Midbrain (tissue), 1 donor: Measurements from ENCODE around the gene GSTO2.
A peak's percentile ranks its signal among the peaks of the same experiment; 100 is the strongest.

Source experiments
- DNase-seq: peaks from one replicate; lab custom pipeline; 2025; lab: John Stamatoyannopoulos, UW

Gene GSTO2

DNA sequence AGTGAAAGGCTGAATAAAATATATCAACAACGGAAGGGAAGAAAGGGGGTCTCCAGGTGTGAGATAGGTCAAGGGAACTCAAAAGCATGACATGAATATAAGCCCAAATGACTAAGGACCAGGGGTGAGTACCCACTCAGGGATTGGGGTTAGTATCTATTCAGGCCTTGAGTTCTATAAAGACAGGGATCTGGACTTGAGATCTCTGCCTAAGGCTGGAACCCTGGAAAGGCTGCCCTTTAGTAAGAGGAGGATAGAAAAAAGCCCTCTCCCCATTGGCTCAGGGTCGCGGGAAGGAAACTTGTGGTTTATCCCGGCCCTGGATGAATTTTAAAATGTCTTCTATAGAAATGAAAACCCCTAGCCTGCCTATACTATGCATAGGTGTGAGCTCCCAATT lies 71.7 kb downstream of the GSTO2 start:
- DNase-seq = no peak

- no peak for DNase-seq
Observed at GRCh38 chr10:104342941-104343411, 74.0 kb downstream of the GSTO2 start.

GRCh38 chr10:104344219-104344618 lies 75.2 kb downstream of the GSTO2 start:
- DNase-seq = no peak

- no peak for DNase-seq
Observed at GRCh38 chr10:104345515-104345914, 76.5 kb downstream of the GSTO2 start.

DNA sequence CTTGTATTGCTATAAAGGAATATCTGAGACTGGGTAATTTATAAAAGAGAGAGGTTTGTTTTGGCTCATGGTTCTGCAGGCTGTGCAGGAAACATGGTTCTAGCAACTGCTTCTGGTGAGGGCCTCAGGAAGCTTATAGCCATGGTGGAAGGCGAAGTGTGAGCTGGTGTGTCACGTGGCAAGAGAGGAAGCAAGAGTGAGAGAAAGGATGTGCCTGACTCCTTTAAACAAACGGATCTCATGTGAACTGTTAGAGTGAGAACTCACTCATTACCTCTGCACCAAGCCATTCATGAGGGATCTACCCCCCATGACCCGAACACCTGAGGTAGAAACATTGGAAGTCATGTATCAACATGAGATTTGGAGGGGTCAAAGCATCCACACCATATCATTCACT lies 77.0 kb downstream of the GSTO2 start:
- no peak for DNase-seq

DNA sequence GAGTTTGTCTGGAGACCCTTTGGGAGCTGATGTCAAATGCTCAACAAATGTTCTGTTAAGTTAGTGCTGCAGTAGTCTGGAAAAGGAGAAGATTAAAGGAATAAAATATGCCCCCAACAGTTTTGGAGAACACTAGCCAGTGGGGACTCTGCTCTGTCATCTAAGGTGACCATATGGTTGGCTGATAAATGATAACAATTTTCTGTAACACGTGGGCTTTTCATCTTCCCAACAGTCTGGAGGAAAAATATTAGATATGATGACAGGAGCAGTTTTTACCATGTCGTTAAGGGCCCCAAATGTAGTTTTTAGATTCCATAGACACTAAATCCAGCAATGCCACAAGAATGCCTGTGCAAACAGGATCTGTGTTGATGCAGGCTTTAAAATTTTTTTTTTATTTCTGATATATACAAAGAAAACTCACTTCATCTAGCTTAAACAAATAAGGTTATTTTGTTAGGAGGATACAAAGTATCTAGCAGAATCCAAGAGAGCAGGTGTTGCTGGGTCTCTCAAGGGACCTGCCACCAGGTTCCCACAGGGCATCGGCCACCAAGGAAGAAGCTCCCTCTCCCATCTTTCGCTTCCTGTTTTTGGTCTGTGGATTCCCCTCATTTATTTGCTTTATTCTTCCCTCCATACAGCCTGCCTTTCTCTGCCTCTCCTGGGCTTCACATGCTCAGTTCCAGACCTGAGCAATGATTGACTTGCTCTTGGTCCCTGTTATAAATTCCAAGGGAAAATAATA lies 78.5 kb downstream of the GSTO2 start:
- DNase-seq = no peak

DNA sequence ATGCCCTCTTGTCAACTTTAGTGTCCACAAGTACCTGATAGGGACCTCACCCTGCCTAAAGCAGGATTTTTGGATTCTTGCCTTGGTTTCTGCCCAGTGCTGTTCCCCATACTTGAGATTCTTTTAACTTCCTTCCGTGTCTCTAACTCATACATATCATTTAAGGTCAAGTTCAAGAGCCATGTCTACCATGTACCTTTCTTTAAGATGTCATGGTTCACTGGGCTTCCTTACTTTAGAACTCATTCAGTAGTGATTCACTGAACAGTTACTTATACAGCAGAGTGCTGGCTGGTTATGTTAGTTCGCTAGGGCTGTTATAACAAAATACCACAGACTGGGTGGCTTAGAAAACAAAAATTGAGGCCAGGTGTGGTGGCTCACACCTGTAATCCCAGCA lies 79.6 kb downstream of the GSTO2 start:
- DNase-seq = no peak

DNA sequence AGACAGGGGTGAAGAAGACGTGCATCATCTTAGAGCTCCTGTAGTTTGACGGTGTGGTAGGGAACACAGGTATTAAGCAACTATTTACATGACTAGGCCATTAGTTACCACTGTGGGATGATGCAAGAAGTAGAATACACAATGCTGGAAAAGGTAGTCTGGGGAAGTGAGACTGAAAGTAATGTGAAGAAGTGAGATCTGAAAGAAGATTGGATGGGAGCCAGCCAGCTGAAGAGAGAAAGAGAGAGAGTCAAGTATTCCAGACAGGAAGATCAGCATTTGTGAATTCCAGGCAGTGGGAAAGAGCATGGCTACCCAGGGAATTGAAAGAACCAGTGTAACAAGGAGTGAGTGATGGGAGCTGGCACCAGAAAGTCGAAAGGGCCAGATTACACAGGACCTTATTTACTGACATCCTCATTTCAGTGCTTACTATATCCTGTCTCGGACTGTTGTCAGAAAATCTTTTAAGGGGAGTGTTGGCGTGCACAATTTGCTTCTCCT lies 80.7 kb downstream of the GSTO2 start:
- DNase-seq = peak; percentile 42

DNA sequence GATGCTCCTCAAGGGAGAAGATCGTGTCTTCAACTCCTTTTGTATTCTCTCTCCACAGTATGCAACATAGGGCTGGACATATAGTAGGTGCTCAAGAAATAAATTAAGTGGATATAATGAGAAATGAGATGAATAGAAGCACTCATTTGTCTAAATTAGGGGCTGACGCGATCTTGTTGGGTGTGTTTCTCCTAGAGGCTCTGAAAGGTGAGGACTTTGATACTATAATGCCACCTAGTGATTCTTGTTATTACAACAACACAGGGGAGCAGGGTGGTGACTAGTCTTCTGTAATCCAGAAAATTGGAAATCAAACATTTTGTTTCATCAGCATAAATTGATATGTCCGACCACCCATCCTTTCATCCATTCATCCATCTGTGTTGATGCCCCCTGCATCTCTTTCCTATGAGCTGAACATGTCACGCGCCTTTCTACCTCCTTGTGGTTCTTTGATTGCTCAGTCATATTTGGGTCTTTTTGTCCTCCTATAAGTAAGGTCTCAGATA lies 81.2 kb downstream of the GSTO2 start:
- DNase-seq = peak; percentile 55

GRCh38 chr10:104351061-104351702 lies 82.2 kb downstream of the GSTO2 start:
- DNase-seq = no peak

- DNase-seq = no peak
Observed at GRCh38 chr10:104351919-104352318, 82.9 kb downstream of the GSTO2 start.

- peak; percentile 84 for DNase-seq
Observed at GRCh38 chr10:104353325-104354048, 84.5 kb downstream of the GSTO2 start, which contains the start of gene CFAP58. TSS of gene CFAP58 (plus strand) at chr10:104353833. CDS start at chr10:104353898, 65 bp downstream.
